Measurements from ENCODE around the gene NECTIN1.

- TF ChIP-seq SP2 (CRISPR knock-in tag; IDR thresholded peaks at IDR 0.05) (no peak), HDAC2 (CRISPR knock-in tag; IDR thresholded peaks at IDR 0.05) (no peak), POLR2A (IDR thresholded peaks at IDR 0.05; ENCODE audit: insufficient read depth in 1 of 2, low read depth in 2 of 2, low read length in 2 of 2) (no peak), KAT8 (CRISPR knock-in tag; IDR thresholded peaks at IDR 0.05) (no peak), NR2C2 (CRISPR knock-in tag; IDR thresholded peaks at IDR 0.05; ENCODE audit: borderline replicate concordance) (no peak), IRF2 (CRISPR knock-in tag; IDR thresholded peaks at IDR 0.05) (no peak), MXD3 (CRISPR knock-in tag; IDR thresholded peaks at IDR 0.05) (no peak), ZFX (CRISPR knock-in tag; IDR thresholded peaks at IDR 0.05; ENCODE audit: low read depth) (no peak), NFIC (IDR thresholded peaks at IDR 0.05; ENCODE audit: low read length) (no peak)
These were observed 27.3 kb upstream of the NECTIN1 start for GRCh38 chr11:119756169-119756865.

All from HepG2 (cell line).